Adrenal gland (tissue), 12 donors: ENCODE measurements around the gene KCNB1. TPM values are rescaled to one million over a fixed set of nuclear protein-coding genes. Genes with fewer than 3 reads are reported as not detected.

Source experiments
- DNase-seq, 7 donors: peaks; one replicate each; pipeline ENCODE4 v3.0.0-alpha.2; 2019 to 2020
- H3K27ac ChIP-seq, 5 donors: fragments of 200-600 bp; sonication (generic) in 4 of 5; 1 replicate in 3 of 5; 2 replicates in 2 of 5; pipeline versions ENCODE4 v1.5.1 to v1.8.0; 2016 to 2020; ENCODE audit warnings: mild to moderate bottlenecking in 1 of 5
- H3K27me3 ChIP-seq: fragments of 200-600 bp; 2 replicates; pipeline ENCODE4 v1.8.0; 2021
- H3K36me3 ChIP-seq, 2 donors: fragments of 200-600 bp; replicated peaks in 1 of 2; 1 replicate in 1 of 2; 2 replicates in 1 of 2; pipeline versions ENCODE4 v1.5.1 to v1.8.0; 2018 to 2022
- H3K4me1 ChIP-seq, 2 donors: fragments of 200-600 bp; replicated peaks in 1 of 2; 1 replicate in 1 of 2; 2 replicates in 1 of 2; pipeline versions ENCODE4 v1.5.1 to v1.8.0; 2018 to 2021
- H3K4me3 ChIP-seq, 4 donors: fragments of 200-600 bp; sonication (generic) in 3 of 4; one replicate each; pipeline ENCODE4 v1.5.1; 2016 to 2018
- H3K9me3 ChIP-seq, 3 donors: fragments of 200-600 bp; sonication (generic) in 1 of 3; replicated peaks in 1 of 3; 1 replicate in 2 of 3; 2 replicates in 1 of 3; pipeline versions ENCODE4 v1.5.1 to v1.8.0; 2016 to 2021
- POLR2A ChIP-seq, 2 donors: fragments of 450-650 bp; IDR thresholded peaks; one replicate each; pipeline ENCODE4 v1.6.1; 2017; ENCODE audit warnings: antibody characterized with exemption in 2 of 2, mild to moderate bottlenecking in 2 of 2, moderate library complexity in 1 of 2
- WGBS, 4 donors: extraction: QIAGEN DNeasy Blood & Tissue Kit in 2 of 4; methylation state at CpG; one replicate each; pipeline versions ENCODE4 v1.1.5 to v1.1.7; 2013 to 2017; 5-methylcytosine and 5-hydroxymethylcytosine counted together
- intact Hi-C, 2 donors: fragments of 100-400 bp; cut with DNase I; formaldehyde crosslinking; loops; one replicate each; pipeline versions ENCODE4 v1.14.1 to v1.15.0; 2022 to 2023
- polyA plus RNA-seq, 3 donors: library from polyadenylated mRNA; stranded (reverse); fragments of 200-250 nt in 2 of 3; fragments of 350-450 nt in 1 of 3; fragmentation: Illumina TruSeq in 1 of 3; extraction: RNeasy Lipid Tissue Mini Kit (QIAGEN cat#74804) in 1 of 3; gene quantifications; one replicate each; pipeline ENCODE4 v1.2.3, GENCODE V29; 2013 to 2014
- total RNA-seq, 9 donors: library from RNA; depleted of rRNA in 4 of 9; stranded (reverse); fragments of >200 nt in 4 of 9; fragments of 120-200 nt in 1 of 9; fragmentation: NEBNext Ultra II Directional in 1 of 9; extraction: Animal tissue kit (Norgen Biotek cat#: 25700) in 1 of 9; gene quantifications; one replicate each; pipeline versions ENCODE4 v1.1.0 to v1.2.4, GENCODE V29; 2013 to 2023
- TF ChIP-seq, protein P1 (sequence below), 6 experiments: fragments of 450-650 bp in 4 of 6; fragments of 200-600 bp in 2 of 6; sonication (generic) in 1 of 6; IDR thresholded peaks; 1 replicate in 5 of 6; 2 replicates in 1 of 6; pipeline versions ENCODE4 v1.5.1 to v1.8.0; 2016 to 2021; ENCODE audit warnings: antibody characterized with exemption in 6 of 6, mild to moderate bottlenecking in 2 of 6, moderate library complexity in 1 of 6
- donor health status: healthy with polysubstance abuse.
- donor health status: Bipolar disorder and iron deficiency.
- donor health status: DM: yes; HTN: yes; CAD: no.
- donor health status: DM: no; HTN: no; CAD: no.
- donor health status: DM: no; HTN: no; CAD: no.
- donor health status: DM: yes; HTN: yes; CAD: no.

The KCNB1 gene
- total and polyA plus RNA-seq, 12 donors: 0.11 to 8.2 (median 1.3) TPM

DNA sequence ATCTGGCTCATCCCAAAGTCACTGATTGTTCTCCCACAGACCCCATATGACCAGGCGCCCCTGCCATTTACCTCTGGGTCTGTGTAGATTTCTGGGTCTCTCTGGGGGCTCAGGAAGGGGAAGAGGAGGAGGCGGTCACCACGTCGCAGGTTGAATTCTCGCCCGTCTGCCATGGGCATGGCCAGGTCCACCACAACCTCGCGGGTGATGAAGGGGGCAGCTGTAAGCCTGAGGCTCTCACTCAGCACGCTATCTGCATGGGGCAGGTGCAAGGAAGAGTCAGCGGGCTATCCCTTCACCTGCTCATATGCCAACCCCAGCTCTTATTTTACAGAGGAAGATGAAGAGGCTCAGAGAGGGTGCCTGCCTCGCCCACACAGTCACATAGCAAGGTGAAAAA is 30.5 kb upstream of the KCNB1 start:
- H3K27ac ChIP-seq: no peak overlapping the region
- 83 to 89% (median 84%) methylated on average over 10 to 11 of the region's 11 CpGs for WGBS, 4 donors

DNA sequence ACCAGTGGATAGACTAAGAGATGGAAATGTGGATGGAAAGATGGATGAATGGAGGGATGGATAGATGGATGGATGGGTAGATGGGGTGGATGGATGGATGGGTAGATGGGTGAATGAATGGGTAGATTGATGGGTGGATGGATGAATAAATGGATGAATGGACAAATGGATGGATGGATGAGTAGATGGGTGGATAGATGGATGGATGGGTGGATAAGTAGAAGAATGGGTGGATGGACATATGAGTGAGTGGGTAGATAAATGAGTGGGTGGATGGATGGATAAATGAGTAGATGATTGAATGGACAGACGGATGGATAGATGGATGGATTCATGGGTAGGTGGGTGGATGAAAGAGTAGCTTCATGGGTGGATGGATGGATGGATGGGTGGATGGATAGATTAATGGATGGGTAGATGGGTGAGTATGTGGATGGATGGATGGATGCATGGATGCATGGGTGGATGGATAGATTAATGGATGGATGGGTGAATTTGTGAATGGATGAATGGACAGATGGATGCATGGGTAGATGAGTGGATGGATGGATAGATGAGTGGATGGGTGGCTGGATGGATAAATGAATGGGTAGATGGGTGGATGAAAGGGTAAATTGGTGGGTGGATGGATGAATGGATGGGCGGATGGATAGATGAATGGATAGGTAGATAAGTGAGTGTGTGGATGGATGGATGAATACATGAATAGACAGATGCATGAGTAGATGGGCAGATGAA is 29.5 kb upstream of the KCNB1 start:
- no peak for DNase-seq
- TF ChIP-seq, protein P1, sequence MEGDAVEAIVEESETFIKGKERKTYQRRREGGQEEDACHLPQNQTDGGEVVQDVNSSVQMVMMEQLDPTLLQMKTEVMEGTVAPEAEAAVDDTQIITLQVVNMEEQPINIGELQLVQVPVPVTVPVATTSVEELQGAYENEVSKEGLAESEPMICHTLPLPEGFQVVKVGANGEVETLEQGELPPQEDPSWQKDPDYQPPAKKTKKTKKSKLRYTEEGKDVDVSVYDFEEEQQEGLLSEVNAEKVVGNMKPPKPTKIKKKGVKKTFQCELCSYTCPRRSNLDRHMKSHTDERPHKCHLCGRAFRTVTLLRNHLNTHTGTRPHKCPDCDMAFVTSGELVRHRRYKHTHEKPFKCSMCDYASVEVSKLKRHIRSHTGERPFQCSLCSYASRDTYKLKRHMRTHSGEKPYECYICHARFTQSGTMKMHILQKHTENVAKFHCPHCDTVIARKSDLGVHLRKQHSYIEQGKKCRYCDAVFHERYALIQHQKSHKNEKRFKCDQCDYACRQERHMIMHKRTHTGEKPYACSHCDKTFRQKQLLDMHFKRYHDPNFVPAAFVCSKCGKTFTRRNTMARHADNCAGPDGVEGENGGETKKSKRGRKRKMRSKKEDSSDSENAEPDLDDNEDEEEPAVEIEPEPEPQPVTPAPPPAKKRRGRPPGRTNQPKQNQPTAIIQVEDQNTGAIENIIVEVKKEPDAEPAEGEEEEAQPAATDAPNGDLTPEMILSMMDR (IDR thresholded peaks at IDR 0.05): no peak
- TF ChIP-seq POLR2A (IDR thresholded peaks at IDR 0.05): no peak
- intact Hi-C loops: no loop called here
- Histone ChIP-seq H3K4me1 (no peaks in the 10 kb centered on the region), H3K9me3 (no peaks in the 10 kb centered on the region), H3K4me3 (no peak overlapping the region), H3K27me3 (no peaks in the 10 kb centered on the region), H3K27ac (no peak overlapping the region), H3K36me3 (no peaks in the 10 kb centered on the region)
- 69 to 76% (median 73%) methylated on average over 2 of the region's 2 CpGs for WGBS, 4 donors

More for the DNA sequence above, 30.5 kb upstream of the KCNB1 start:
- Histone ChIP-seq H3K4me1 (no peaks in the 10 kb centered on the region), H3K36me3 (no peaks in the 10 kb centered on the region), H3K27me3 (no peaks in the 10 kb centered on the region), H3K9me3 (no peaks in the 10 kb centered on the region), H3K4me3 (no peak overlapping the region)
- intact Hi-C loops: no loop called here
- no peak for DNase-seq
- TF ChIP-seq POLR2A (IDR thresholded peaks at IDR 0.05): no peak
- TF ChIP-seq, protein P1 (IDR thresholded peaks at IDR 0.05): no peak

DNA sequence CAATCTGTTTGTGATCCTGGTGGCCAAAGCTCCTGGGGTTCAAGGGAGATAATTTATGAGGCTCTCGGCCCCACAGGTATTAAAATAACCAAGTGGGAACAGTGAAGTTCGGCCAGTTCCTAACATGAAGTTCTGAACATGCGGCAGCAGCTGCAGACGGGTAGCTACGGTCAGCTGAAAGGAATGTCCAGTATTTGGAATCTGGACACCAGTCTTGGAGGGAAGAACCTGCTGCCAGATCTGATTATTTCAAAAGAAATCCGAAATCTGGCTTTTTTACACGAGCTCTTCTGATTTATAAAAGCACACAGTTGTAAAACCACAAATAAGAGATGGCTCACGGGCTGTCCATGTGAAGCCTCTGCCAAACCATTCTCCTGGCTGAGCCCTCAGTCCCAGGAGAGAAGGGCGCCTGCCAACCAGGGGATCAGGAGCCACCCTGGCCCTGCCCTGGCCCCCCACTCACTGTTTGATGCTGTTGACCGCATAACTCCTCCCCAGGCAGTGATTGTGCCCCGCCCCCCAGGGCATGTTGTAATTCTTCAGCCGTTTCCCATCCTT is 28.2 kb upstream of the KCNB1 start:
- intact Hi-C loops: no loop called here
- Histone ChIP-seq H3K9me3 (no peaks in the 10 kb centered on the region), H3K27me3 (peaks cover 1% of the 10 kb centered on the region), H3K4me3 (no peak overlapping the region), H3K36me3 (no peaks in the 10 kb centered on the region), H3K27ac (peak overlapping the region in 1 of 5 donors; percentile 63), H3K4me1 (peaks cover 0 to 3% of the 10 kb centered on the region in 2 donors)
- peak in 3 of 7 donors; percentile 9 to 26 (median 13) for DNase-seq
- 42 to 49% (median 45%) methylated on average over 9 to 12 of the region's 12 CpGs for WGBS, 4 donors
- TF ChIP-seq, protein P1 (IDR thresholded peaks at IDR 0.05): no peak
- no peak for TF ChIP-seq POLR2A (IDR thresholded peaks at IDR 0.05)

DNA sequence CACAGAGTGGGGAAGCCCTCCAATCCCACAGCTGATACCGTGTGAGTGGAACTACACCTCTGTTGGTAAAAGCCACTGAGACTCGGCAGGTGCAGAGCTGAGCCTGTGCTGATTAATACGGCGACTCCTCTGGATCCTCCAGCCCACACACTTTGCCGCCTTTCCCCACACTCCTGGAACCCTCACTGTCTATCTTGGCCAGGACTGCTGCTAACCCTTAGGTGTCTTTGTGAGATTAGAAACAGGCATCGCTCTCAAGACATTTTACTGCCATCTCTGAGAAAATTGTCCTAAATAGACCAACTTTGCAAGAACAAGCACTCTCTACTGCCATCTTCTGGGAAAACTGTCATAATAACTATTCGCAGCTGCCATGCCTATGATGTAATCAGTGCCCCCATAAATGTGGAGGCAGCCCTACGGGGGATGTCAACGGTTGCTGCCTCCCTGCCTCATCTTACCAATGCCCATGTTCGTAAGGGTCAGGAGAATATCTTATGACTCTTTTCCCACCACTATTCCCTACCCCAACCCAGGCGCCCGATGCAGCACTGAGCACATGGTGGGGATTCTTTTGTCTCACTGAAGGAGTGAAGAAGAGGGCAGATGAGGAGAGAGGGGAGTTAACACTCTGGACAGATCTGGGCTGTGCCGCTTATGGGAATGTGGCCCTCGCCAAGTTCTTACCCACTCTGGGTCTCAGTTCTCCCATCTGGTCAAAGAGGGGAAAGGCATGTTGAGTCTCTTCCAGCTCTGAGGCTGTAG is 26.1 kb upstream of the KCNB1 start:
- H3K27ac ChIP-seq: no peak overlapping the region
- intact Hi-C loops: no loop called here
- DNase-seq: no peak

More for the DNA sequence above, 26.1 kb upstream of the KCNB1 start:
- H3K36me3 ChIP-seq: no peaks in the 10 kb centered on the region
- 49 to 51% (median 50%) methylated on average over 14 of the region's 14 CpGs for WGBS, 4 donors
- H3K27me3 ChIP-seq: peaks cover 7% of the 10 kb centered on the region
- no peaks in the 10 kb centered on the region for H3K9me3 ChIP-seq
- TF ChIP-seq, protein P1 (IDR thresholded peaks at IDR 0.05): peak in 5 of 6 experiments; percentile 42 to 71 (median 56)
- TF ChIP-seq POLR2A (IDR thresholded peaks at IDR 0.05): no peak
- H3K4me3 ChIP-seq: no peak overlapping the region
- peaks cover 0 to 8% of the 10 kb centered on the region in 2 donors for H3K4me1 ChIP-seq
